ENCODE data around the gene HINT3. TPM values are rescaled to one million over a fixed set of nuclear protein-coding genes. Genes with fewer than 3 reads are reported as not detected.
A peak's percentile ranks its signal among the peaks of the same experiment; 100 is the strongest.

HINT3 gene
- total and polyA plus RNA-seq, 8 donors: 2.6 to 15.7 (median 11.0) TPM

- Histone ChIP-seq H3K4me3 (peak overlapping the region; percentile 62 to 79 (median 76)), H3K27ac (peak overlapping the region; percentile 25 to 88 (median 86)), H3K4me1 (peaks cover 0 to 29% (median 6%) of the 10 kb centered on the region in 3 donors), H3K36me3 (no peaks in the 10 kb centered on the region), H3K9me3 (no peaks in the 10 kb centered on the region), H3K27me3 (no peaks in the 10 kb centered on the region)
- TF ChIP-seq CTCF (IDR thresholded peaks at IDR 0.05): no peak
- FAIRE-seq (no peak), ATAC-seq (peak; percentile 13 to 24 (median 20)), DNase-seq (no peak)
- intact Hi-C loops (cut with DNase I): no loop called here
- WGBS, 2 donors: 14 to 15% methylated on average over 10 of the region's 10 CpGs
Measured at GRCh38 chr6:125987026-125987617, 30.6 kb downstream of the HINT3 start.

GRCh38 chr6:125988280-125988679 lies 31.7 kb downstream of the HINT3 start:
- intact Hi-C loops (cut with DNase I): no loop called here
- H3K9me3 ChIP-seq: no peaks in the 10 kb centered on the region
- no peak overlapping the region for H3K4me3 ChIP-seq
- no peak overlapping the region for H3K27ac ChIP-seq
- peaks cover 0 to 29% (median 6%) of the 10 kb centered on the region in 3 donors for H3K4me1 ChIP-seq
- H3K27me3 ChIP-seq: no peaks in the 10 kb centered on the region
- TF ChIP-seq CTCF (IDR thresholded peaks at IDR 0.05): no peak
- FAIRE-seq (no peak), ATAC-seq (no peak), DNase-seq (no peak)
- H3K36me3 ChIP-seq: no peaks in the 10 kb centered on the region

- WGBS, 2 donors: 55 to 60% methylated on average over 3 of the region's 3 CpGs
- FAIRE-seq: no peak
Measured at GRCh38 chr6:125989631-125990030, 33.1 kb downstream of the HINT3 start.

GRCh38 chr6:125991653-125992052 lies 35.1 kb downstream of the HINT3 start:
- no peak overlapping the region for H3K27ac ChIP-seq
- WGBS, 2 donors: 81 to 87% methylated on average over 1 of the region's 1 CpG
- DNase-seq: no peak
- H3K27me3 ChIP-seq: no peaks in the 10 kb centered on the region
- peaks cover 0 to 26% (median 0%) of the 10 kb centered on the region in 3 donors for H3K4me1 ChIP-seq
- TF ChIP-seq CTCF (IDR thresholded peaks at IDR 0.05): no peak
- H3K9me3 ChIP-seq: no peaks in the 10 kb centered on the region
- H3K4me3 ChIP-seq: no peak overlapping the region
- intact Hi-C loops (cut with DNase I): no loop called here
- no peak for FAIRE-seq
- H3K36me3 ChIP-seq: no peaks in the 10 kb centered on the region
- ATAC-seq: no peak

More at GRCh38 chr6:125989631-125990030, 33.1 kb downstream of the HINT3 start:
- intact Hi-C loops (cut with DNase I): no loop called here
- Histone ChIP-seq H3K27ac (peak overlapping the region in 1 of 4 donors; percentile 57), H3K9me3 (no peaks in the 10 kb centered on the region), H3K4me3 (no peak overlapping the region), H3K4me1 (peaks cover 0 to 32% (median 6%) of the 10 kb centered on the region in 3 donors), H3K36me3 (no peaks in the 10 kb centered on the region), H3K27me3 (no peaks in the 10 kb centered on the region)
- ATAC-seq (peak in 1 of 4 donors; percentile 20), DNase-seq (no peak)
- no peak for TF ChIP-seq CTCF (IDR thresholded peaks at IDR 0.05)
